ENCODE measurements around the gene PPP2R3A. TPM values are rescaled to one million over a fixed set of nuclear protein-coding genes. Genes with fewer than 3 reads are reported as not detected.
A peak's percentile ranks its signal among the peaks of the same experiment; 100 is the strongest.

Gene PPP2R3A
- total and polyA plus RNA-seq, 2 of the 13 experiments (the other 11 are each of a cell fraction or from before 2014, with no cell fraction given), result 0.07 to 0.12 TPM

GRCh38 chr3:135975536-135975935, 10.0 kb downstream of the PPP2R3A start:
- Histone ChIP-seq H4K20me1 (ENCODE audit: insufficient read depth, low read length) (no peaks in the 10 kb centered on the region), H3K36me3 (replicated peaks in 1 of 2; ENCODE audit: control insufficient read depth in 1 of 2, insufficient read depth in 2 of 2, low read length in 2 of 2) (no peaks in the 10 kb centered on the region), H3K4me1 (ENCODE audit: insufficient read depth, low read length) (no peaks in the 10 kb centered on the region), H3K79me2 (ENCODE audit: insufficient read depth, low read length) (no peaks in the 10 kb centered on the region), H3K9me3 (ENCODE audit: low read length) (no peaks in the 10 kb centered on the region), H3K4me2 (ENCODE audit: low read depth, low read length) (no peak overlapping the region), H3K27ac (ENCODE audit: extremely low read length, insufficient read depth, low read length) (no peak overlapping the region), H3K9ac (ENCODE audit: insufficient read depth, low read depth, low read length) (no peak overlapping the region), H3K4me3 (replicated peaks in 1 of 3; ENCODE audit: insufficient read depth in 1 of 3, low read depth in 2 of 3, low read length in 3 of 3) (no peak overlapping the region), H3K27me3 (ENCODE audit: control insufficient read depth in 1 of 2, insufficient read depth in 2 of 2, low read length in 2 of 2) (no peaks in the 10 kb centered on the region), H2AFZ (ENCODE audit: low read length) (no peak overlapping the region)
- intact Hi-C loops (cut with micrococcal nuclease; ENCODE audit: unreplicated experiment) (no loop called here), in situ Hi-C loops (cut with HindIII; ENCODE audit: extremely low pct_ligation_motif_present, low pct_unique_long_range_greater_than_20kb) (no loop called here)
- TF ChIP-seq MAFK (conservative IDR thresholded peaks at IDR 0.05 in 1 of 2, IDR thresholded peaks at IDR 0.05 in 1 of 2; ENCODE audit: low read length in 2 of 2) (peak; percentile 29 to 74; a peak in 2 of 4 replicates), XRCC5 (optimal IDR thresholded peaks at IDR 0.05; ENCODE audit: low read length) (no peak), ZNF839 (CRISPR knock-in tag; IDR thresholded peaks at IDR 0.05; ENCODE audit: borderline replicate concordance) (no peak), MAFF (IDR thresholded peaks at IDR 0.05; ENCODE audit: low read depth, low read length) (peak; percentile 45; the same call in 1 of the 2 replicates), NFE2L2 (IDR thresholded peaks at IDR 0.05; ENCODE audit: low read length) (peak; percentile 62), MXD4 (CRISPR knock-in tag; IDR thresholded peaks at IDR 0.05) (no peak)
- POLR2A ChIA-PET, result no interaction called here
- DNase-seq (ENCODE audit: low spot score) (no peak), ATAC-seq (no peak), FAIRE-seq (no peak)
- WGBS (ENCODE audit: low lambda C conversion rate), result 46% methylated on average over 2 of the region's 2 CpGs
- CTCF ChIA-PET (ENCODE audit: low intra/inter-chr PET ratio, low total read pairs), result no interaction called here
- no TSS peak for BruUV-seq (replicated peaks)

- POLR2A ChIA-PET, result no interaction called here
- H3K4me1 ChIP-seq (ENCODE audit: insufficient read depth, low read length), result no peaks in the 10 kb centered on the region
- no peak for FAIRE-seq
- H3K79me2 ChIP-seq (ENCODE audit: insufficient read depth, low read length), result no peaks in the 10 kb centered on the region
- H3K9me3 ChIP-seq (ENCODE audit: low read length), result no peaks in the 10 kb centered on the region
- no peak overlapping the region for H3K27ac ChIP-seq (ENCODE audit: extremely low read length, insufficient read depth, low read length)
- CTCF ChIA-PET (ENCODE audit: low intra/inter-chr PET ratio, low total read pairs), result no interaction called here
- in situ Hi-C loops (cut with HindIII; ENCODE audit: extremely low pct_ligation_motif_present, low pct_unique_long_range_greater_than_20kb) (no loop called here), intact Hi-C loops (cut with micrococcal nuclease; ENCODE audit: unreplicated experiment) (no loop called here)
- no peak overlapping the region for H2AFZ ChIP-seq (ENCODE audit: low read length)
- 0% methylated on average over 2 of the region's 2 CpGs for WGBS (ENCODE audit: low lambda C conversion rate)
- H4K20me1 ChIP-seq (ENCODE audit: insufficient read depth, low read length), result no peaks in the 10 kb centered on the region
- no peaks in the 10 kb centered on the region for H3K27me3 ChIP-seq (ENCODE audit: control insufficient read depth in 1 of 2, insufficient read depth in 2 of 2, low read length in 2 of 2)
- no peaks in the 10 kb centered on the region for H3K36me3 ChIP-seq (replicated peaks in 1 of 2; ENCODE audit: control insufficient read depth in 1 of 2, insufficient read depth in 2 of 2, low read length in 2 of 2)
- no peak overlapping the region for H3K4me3 ChIP-seq (replicated peaks in 1 of 3; ENCODE audit: insufficient read depth in 1 of 3, low read depth in 2 of 3, low read length in 3 of 3)
- no peak overlapping the region for H3K9ac ChIP-seq (ENCODE audit: insufficient read depth, low read depth, low read length)
- TF ChIP-seq ZNF292 (CRISPR knock-in tag; IDR thresholded peaks at IDR 0.05; ENCODE audit: borderline replicate concordance, low read depth) (no peak), HDAC6 (IDR thresholded peaks at IDR 0.05; ENCODE audit: low read depth, low read length) (no peak), PHF20 (CRISPR knock-in tag; IDR thresholded peaks at IDR 0.05) (no peak), ZNF567 (CRISPR knock-in tag; IDR thresholded peaks at IDR 0.05; ENCODE audit: borderline replicate concordance) (no peak), ZNF121 (CRISPR knock-in tag; IDR thresholded peaks at IDR 0.05) (no peak), KAT2B (IDR thresholded peaks at IDR 0.05; ENCODE audit: borderline replicate concordance, low read depth, low read length) (no peak), KMT2A (CRISPR knock-in tag; IDR thresholded peaks at IDR 0.05) (no peak), ZNF235 (CRISPR knock-in tag; IDR thresholded peaks at IDR 0.05; ENCODE audit: borderline replicate concordance) (no peak)
- TF ChIP-seq, protein P1, sequence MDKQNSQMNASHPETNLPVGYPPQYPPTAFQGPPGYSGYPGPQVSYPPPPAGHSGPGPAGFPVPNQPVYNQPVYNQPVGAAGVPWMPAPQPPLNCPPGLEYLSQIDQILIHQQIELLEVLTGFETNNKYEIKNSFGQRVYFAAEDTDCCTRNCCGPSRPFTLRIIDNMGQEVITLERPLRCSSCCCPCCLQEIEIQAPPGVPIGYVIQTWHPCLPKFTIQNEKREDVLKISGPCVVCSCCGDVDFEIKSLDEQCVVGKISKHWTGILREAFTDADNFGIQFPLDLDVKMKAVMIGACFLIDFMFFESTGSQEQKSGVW (CRISPR knock-in tag; IDR thresholded peaks at IDR 0.05; ENCODE audit: borderline replicate concordance), result no peak
- no TSS peak for BruUV-seq (replicated peaks)
- no peak for ATAC-seq
- no peak for DNase-seq (ENCODE audit: low spot score)
- H3K4me2 ChIP-seq (ENCODE audit: low read depth, low read length), result no peak overlapping the region
Observed at GRCh38 chr3:135980343-135980742, 14.8 kb downstream of the PPP2R3A start.

All from HepG2 (cell line).